ENCODE results near the gene MARS1.

MARS1 gene

DNA sequence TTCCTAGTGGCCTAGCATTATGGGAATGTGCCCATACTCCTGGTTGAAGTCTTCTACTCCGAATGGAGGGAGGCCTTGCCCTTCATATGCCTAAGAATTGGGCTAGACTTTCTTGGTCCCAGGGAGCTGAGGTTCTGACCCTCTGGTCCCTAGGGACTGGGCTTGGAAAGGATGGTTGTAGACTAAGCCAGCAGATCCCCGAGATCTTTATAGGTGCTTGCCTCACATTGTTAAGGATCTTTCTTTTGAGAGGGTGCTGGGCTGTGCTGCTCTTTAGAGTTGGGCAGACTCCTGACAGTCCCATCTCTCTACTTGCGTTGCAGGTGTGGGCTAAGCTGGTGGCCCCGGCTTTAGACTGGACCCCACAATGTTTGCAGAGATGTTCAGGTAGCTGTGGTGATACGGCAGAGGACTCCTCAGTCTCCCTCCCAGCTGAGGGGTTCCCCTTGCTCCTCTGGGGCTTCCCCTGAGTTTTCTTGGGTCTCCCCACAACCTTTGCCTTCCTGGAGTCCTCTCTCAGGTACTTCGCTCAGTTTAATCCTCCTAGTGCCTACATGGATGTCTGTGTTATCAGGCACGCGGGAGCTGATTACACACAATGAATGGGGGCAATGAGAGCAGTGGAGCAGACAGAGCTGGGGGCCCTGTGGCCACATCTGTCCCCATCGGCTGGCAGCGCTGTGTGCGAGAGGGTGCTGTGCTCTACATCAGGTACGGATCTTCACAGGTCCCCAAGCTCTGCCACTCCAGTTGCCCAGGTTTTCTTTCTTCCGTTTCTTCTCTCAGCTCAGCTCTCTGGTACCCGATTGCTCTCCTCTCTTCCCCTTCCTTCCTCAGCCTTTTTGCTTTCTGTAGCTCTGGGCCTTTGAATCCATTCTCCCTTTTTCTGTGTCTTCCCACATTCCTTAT, 36.1 kb downstream of the MARS1 start:
- H3K79me2 ChIP-seq (ENCODE audit: low read length) = peaks cover 47% of the 10 kb centered on the region
- TF ChIP-seq, protein P1, sequence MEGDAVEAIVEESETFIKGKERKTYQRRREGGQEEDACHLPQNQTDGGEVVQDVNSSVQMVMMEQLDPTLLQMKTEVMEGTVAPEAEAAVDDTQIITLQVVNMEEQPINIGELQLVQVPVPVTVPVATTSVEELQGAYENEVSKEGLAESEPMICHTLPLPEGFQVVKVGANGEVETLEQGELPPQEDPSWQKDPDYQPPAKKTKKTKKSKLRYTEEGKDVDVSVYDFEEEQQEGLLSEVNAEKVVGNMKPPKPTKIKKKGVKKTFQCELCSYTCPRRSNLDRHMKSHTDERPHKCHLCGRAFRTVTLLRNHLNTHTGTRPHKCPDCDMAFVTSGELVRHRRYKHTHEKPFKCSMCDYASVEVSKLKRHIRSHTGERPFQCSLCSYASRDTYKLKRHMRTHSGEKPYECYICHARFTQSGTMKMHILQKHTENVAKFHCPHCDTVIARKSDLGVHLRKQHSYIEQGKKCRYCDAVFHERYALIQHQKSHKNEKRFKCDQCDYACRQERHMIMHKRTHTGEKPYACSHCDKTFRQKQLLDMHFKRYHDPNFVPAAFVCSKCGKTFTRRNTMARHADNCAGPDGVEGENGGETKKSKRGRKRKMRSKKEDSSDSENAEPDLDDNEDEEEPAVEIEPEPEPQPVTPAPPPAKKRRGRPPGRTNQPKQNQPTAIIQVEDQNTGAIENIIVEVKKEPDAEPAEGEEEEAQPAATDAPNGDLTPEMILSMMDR (IDR thresholded peaks at IDR 0.05; ENCODE audit: low read length) = no peak
- no peak for TF ChIP-seq EZH2phosphoT487 (IDR thresholded peaks at IDR 0.05; ENCODE audit: low read length)
- no peak for TF ChIP-seq EZH2 (optimal IDR thresholded peaks at IDR 0.05; ENCODE audit: low read depth, low read length)
- H3K9me3 ChIP-seq (replicated peaks; ENCODE audit: insufficient read depth, low read length) = no peaks in the 10 kb centered on the region
- peaks cover 16% of the 10 kb centered on the region for H3K4me1 ChIP-seq (ENCODE audit: low read length)
- no peaks in the 10 kb centered on the region for H4K20me1 ChIP-seq (ENCODE audit: insufficient read depth, low read length)
- no peak overlapping the region for H3K27ac ChIP-seq (ENCODE audit: low read length)
- peak; percentile 5 for DNase-seq
- no peaks in the 10 kb centered on the region for H3K27me3 ChIP-seq (replicated peaks; ENCODE audit: insufficient read depth, low read length)
- peaks cover 4% of the 10 kb centered on the region; the same call in 1 of the 2 replicates for H3K36me3 ChIP-seq (replicated peaks; ENCODE audit: insufficient read depth, low read length)
- peak overlapping the region; percentile 87 for H3K4me3 ChIP-seq (ENCODE audit: low read length)
- peak overlapping the region; percentile 84 for H3K4me2 ChIP-seq (ENCODE audit: low read depth, low read length)
- H2AFZ ChIP-seq (ENCODE audit: low read length) = no peak overlapping the region
- peak overlapping the region; percentile 73; the same call in 1 of the 2 replicates for H3K9ac ChIP-seq (ENCODE audit: low read length)
- no peaks in the 10 kb centered on the region for H3K9me2 ChIP-seq (replicated peaks; ENCODE audit: insufficient read depth, low read length)
- H3F3A ChIP-seq (ENCODE audit: insufficient read depth, low read length) = peaks cover 32% of the 10 kb centered on the region

DNA sequence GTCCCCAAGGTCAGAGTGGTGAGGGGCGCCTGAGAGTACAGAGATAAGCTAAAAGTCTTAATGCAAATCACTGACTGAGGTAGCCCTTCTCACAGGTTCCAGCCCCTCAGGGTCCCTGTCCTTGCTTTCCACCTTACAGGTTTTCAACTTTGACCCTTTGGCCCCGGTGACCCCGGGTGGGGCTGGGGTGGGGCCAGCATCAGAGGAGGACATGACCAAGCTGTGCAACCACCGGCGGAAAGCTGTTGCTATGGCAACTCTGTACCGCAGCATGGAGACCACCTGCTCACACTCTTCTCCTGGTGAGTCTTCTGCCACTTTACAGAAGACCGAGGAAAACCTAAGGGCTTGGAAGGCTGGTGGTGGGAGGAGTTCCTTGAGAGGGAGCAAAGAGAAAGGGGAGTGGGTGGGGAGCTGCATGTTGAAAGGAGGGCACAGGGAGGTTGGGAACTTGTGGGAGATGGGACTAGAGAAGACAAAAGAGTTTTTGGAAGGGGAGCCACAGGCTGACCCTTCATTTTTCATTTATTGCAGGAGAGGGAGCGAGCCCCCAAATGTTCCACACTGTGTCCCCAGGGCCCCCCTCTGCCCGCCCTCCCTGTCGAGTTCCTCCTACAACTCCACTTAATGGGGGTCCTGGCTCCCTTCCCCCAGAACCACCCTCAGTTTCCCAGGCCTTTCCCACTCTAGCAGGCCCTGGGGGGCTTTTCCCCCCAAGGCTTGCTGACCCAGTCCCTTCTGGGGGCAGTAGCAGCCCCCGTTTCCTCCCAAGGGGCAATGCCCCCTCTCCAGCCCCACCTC, 37.1 kb downstream of the MARS1 start:
- Histone ChIP-seq H3K27ac (ENCODE audit: low read length) (no peak overlapping the region), H3F3A (ENCODE audit: insufficient read depth, low read length) (peaks cover 23% of the 10 kb centered on the region), H2AFZ (ENCODE audit: low read length) (no peak overlapping the region), H3K4me3 (ENCODE audit: low read length) (no peak overlapping the region), H3K9me2 (replicated peaks; ENCODE audit: insufficient read depth, low read length) (no peaks in the 10 kb centered on the region), H3K79me2 (ENCODE audit: low read length) (peaks cover 36% of the 10 kb centered on the region), H3K4me1 (ENCODE audit: low read length) (peaks cover 14% of the 10 kb centered on the region), H3K36me3 (replicated peaks; ENCODE audit: insufficient read depth, low read length) (peaks cover 4% of the 10 kb centered on the region; the same call in 1 of the 2 replicates), H3K4me2 (ENCODE audit: low read depth, low read length) (no peak overlapping the region), H3K9ac (ENCODE audit: low read length) (no peak overlapping the region), H3K9me3 (replicated peaks; ENCODE audit: insufficient read depth, low read length) (no peaks in the 10 kb centered on the region), H4K20me1 (ENCODE audit: insufficient read depth, low read length) (no peaks in the 10 kb centered on the region), H3K27me3 (replicated peaks; ENCODE audit: insufficient read depth, low read length) (no peaks in the 10 kb centered on the region)
- peak; percentile 4 for DNase-seq
- TF ChIP-seq EZH2 (optimal IDR thresholded peaks at IDR 0.05; ENCODE audit: low read depth, low read length) (no peak), EZH2phosphoT487 (IDR thresholded peaks at IDR 0.05; ENCODE audit: low read length) (no peak)
- TF ChIP-seq, protein P1 (IDR thresholded peaks at IDR 0.05; ENCODE audit: low read length) = no peak

DNA sequence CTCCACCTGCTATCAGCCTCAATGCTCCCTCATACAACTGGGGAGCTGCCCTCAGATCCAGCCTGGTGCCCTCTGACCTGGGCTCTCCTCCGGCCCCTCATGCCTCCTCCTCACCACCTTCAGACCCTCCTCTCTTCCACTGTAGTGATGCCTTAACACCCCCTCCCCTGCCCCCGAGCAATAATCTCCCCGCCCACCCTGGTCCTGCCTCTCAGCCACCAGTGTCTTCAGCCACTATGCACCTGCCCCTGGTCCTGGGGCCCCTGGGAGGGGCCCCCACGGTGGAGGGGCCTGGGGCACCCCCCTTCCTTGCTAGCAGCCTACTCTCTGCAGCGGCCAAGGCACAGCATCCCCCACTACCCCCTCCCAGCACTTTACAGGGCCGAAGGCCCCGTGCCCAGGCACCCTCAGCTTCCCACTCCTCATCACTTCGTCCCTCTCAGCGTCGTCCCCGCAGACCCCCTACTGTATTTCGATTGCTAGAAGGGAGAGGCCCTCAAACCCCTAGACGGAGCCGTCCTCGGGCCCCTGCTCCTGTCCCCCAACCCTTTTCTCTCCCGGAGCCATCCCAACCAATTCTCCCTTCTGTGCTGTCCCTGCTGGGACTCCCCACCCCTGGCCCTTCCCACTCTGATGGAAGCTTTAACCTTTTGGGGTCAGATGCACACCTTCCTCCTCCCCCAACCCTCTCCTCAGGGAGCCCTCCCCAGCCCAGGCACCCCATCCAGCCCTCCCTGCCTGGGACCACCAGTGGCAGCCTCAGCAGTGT, 37.9 kb downstream of the MARS1 start:
- no peak overlapping the region for H2AFZ ChIP-seq (ENCODE audit: low read length)
- H3K27ac ChIP-seq (ENCODE audit: low read length) = no peak overlapping the region
- peaks cover 20% of the 10 kb centered on the region for H3F3A ChIP-seq (ENCODE audit: insufficient read depth, low read length)
- no peaks in the 10 kb centered on the region for H3K27me3 ChIP-seq (replicated peaks; ENCODE audit: insufficient read depth, low read length)
- peaks cover 34% of the 10 kb centered on the region for H3K79me2 ChIP-seq (ENCODE audit: low read length)
- no peak overlapping the region for H3K9ac ChIP-seq (ENCODE audit: low read length)
- no peak overlapping the region for H3K4me3 ChIP-seq (ENCODE audit: low read length)
- H3K9me3 ChIP-seq (replicated peaks; ENCODE audit: insufficient read depth, low read length) = no peaks in the 10 kb centered on the region
- no peaks in the 10 kb centered on the region for H3K9me2 ChIP-seq (replicated peaks; ENCODE audit: insufficient read depth, low read length)
- no peaks in the 10 kb centered on the region for H4K20me1 ChIP-seq (ENCODE audit: insufficient read depth, low read length)
- H3K36me3 ChIP-seq (replicated peaks; ENCODE audit: insufficient read depth, low read length) = peaks cover 4% of the 10 kb centered on the region; the same call in 1 of the 2 replicates
- no peak for DNase-seq
- peaks cover 14% of the 10 kb centered on the region for H3K4me1 ChIP-seq (ENCODE audit: low read length)
- H3K4me2 ChIP-seq (ENCODE audit: low read depth, low read length) = no peak overlapping the region
- no peak for TF ChIP-seq EZH2phosphoT487 (IDR thresholded peaks at IDR 0.05; ENCODE audit: low read length)
- TF ChIP-seq EZH2 (optimal IDR thresholded peaks at IDR 0.05; ENCODE audit: low read depth, low read length) = no peak
- TF ChIP-seq, protein P1 (IDR thresholded peaks at IDR 0.05; ENCODE audit: low read length) = no peak
